NOMO-1 treated with DMSO at 0.1 percent for 48 hours (cell line): ENCODE measurements around the gene SRR.
A peak's percentile ranks its signal among the peaks of the same experiment; 100 is the strongest.
"Not testable (repeated sequence)": the region's sequence is repeated elsewhere in the genome, so short reads cannot be mapped to it uniquely, and the experiment has no call there.

ENCODE experiments used
- DNase-seq: peaks from one replicate; lab custom pipeline; 2025; ENCODE audit not compliant: unreplicated experiment; lab: John Stamatoyannopoulos, UW

SRR gene

DNA sequence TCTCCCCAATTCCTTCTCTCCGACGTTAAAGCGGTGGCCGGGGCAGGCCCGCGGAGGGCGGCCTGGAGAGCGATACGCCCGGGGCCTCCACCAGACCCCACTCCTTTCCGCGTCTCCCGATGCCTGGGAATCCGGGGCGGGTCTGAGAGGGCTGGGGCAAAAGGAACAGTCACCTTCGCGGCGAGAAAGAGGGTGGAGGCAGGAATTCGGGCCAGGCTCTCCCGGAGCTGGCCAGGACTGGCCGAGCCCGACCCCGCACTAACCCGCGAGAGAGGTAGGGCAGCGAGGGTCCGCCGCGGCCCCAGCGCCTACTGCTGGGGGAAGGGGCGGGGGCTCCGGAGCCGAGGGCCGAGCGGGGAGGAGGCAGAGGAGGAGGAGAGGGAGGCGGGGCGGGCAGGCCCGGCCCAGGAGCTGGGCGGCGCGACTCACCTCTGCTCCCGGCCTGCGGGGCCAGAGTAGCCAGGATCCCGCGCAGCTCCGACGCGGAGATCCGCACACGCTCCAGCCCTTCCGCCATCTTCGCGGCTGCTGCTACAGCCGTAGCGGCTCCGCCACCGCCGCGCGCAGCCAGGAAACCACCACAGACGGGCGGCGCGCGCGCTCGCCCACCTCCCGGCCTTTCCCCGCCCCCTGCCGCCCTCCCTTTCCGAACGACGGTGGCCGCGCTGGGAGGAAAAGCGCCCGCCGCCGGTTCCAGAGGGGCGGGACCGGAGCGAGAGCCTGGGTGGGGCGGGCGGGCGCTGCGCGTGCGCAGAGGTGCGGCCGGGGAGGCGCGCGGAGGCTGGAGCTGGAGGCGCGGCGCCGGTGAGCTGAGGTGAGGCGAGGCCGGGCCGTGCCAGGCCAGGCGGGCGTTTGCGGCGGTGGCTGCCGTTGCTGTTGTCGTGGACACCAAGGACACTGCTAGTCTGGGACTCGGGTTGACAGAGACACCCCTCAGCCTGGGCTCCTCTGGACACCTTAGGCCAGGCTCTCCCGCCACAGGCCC, at the start of gene SRR, which contains the start of gene SMG6:
Gene SRR, plus strand, starts transcription at position 747 of the 985 bp plus-strand sequence. CDS start 11,611 bp downstream, outside the sequence.
Gene SMG6, minus strand, starts transcription at position 582 of the 985 bp plus-strand sequence. Its CDS starts 65 bp downstream, at position 517.
- peak; percentile 82 for DNase-seq

DNA sequence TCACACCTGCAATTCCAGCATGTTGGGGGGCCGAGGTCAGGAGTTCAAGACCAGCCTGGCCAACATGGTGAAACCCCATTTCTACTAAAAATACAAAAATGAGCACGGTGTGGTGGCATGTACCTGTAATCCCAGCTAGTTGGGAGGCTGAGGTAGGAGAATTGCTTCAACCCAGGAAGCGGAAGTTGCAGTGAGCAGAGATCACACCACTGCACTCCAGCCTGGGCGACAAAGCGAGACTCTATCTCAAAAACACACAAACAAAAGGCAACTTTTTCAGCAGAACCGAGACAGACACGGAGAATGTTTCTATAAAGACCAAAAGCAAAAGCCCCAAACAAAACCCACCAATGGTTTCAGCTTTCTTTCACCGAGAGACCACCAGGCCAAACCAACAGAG, 44.9 kb upstream of the SRR start:
- not testable (repeated sequence) for DNase-seq

DNA sequence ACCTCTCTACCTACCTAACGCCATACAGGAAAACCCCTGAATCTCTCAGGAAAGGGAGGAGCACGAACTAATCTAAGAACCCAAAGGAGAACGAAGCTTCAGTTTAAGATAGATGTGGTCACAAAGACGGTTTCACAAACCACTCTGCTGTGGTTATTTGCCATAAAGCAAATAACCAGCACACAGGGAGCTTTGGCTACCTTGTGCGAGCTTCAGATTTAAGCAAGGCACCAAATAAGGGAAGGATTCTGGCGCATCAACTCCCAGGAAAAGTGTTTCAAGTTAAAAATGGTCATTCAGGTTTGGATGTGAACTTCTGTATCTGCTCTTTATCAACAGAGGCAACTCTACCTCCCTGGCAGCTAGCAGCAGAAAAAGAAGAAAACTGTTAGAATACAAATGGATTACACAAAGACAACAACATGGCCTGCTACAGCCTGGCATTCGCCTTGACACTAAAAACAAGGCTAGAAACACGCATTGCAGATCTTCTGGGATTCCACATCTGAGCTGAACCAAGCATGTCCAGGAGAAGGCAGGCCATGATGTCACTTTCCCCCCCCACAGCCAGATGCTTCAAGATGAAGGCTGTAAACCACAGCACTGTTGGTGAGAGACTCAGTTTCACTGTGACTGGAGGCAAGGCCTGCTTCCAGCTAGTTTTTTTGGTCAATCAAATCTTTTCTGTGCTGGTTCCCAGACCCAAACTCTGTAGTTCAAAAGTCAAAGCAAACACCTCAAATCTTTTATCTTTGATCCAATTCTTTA, 43.8 kb upstream of the SRR start:
- no peak for DNase-seq

DNA sequence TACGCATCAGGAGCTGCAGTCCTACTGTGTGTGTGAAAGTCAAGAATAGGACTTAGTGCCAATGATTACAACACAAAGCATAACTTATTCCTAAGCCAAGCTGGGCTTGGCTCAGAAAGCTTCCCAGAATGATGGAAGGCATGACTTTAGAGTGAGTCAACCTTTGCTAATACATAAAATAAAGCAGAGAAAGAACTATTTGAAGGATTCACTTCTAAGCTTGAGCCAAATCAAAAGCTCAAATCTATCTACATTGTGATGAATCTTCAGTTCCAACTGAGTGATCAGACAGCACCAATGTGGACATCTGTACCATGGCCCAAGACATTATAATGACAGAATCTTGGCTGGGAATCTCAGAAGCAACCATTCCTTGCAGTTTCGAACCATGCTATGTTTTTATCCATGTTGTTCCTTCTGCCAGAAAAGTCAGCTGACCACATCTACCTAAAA, 41.6 kb upstream of the SRR start:
- DNase-seq: no peak

GRCh38 chr17:2263183-2264066, 40.3 kb upstream of the SRR start:
- no peak for DNase-seq

- no peak for DNase-seq
These were observed 39.5 kb upstream of the SRR start for GRCh38 chr17:2264067-2264860.

DNA sequence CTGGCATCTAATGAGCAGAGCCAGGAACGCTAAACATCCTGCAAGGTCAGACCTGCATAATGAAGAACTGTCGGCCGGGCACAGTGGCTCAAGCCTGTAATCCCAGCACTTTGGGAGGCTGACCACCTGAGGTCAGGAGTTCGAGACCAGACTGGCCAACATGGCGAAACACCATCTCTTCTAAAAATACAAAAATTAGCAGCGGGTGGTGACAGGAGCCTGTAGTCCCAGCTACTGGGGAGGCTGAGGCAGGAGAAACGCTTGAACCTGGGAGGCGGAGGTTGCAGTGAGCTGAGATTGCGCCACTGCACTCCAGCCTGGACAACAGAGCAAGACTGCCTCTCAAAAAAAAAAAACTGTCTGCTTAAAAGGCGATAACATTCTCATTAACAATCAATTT, 38.6 kb upstream of the SRR start:
- not testable (repeated sequence) for DNase-seq

- no peak for DNase-seq
These were observed 37.5 kb upstream of the SRR start for GRCh38 chr17:2266045-2266864.

DNA sequence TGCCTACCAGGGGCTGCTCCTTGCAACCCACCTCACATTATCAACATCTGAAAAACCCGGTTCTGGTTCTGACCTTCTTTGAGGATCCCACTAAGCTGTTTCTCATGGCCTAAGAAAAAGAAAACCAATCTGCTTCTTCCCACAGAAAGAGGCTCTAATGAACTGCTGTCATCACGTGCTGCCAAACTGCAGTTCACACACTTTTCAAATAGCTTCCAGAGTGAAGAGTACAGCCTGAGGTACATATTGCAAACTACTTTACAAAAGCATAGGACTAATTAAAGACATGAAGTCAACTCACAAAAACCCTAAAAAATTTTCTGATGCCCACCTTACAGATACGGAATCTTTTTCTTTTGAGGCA, 36.9 kb upstream of the SRR start:
- DNase-seq: no peak

DNA sequence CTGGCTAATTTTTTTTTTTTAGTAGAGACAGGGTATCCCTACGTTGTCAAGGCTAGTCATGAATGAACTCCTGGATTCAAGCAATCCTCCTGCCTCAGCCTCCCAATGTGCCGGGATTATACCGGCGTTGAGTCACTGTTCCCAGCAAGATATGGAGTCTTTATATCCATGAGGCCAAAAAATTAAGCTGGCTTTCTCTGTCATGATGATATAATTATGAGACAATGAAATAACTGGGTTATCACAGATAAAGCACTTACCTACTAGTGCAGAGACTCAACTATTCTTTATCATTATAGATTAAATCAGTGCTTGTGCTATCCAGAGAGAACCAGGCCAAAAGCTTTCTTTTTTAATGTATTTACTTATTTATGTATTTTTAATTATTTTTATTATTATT, 36.4 kb upstream of the SRR start:
- DNase-seq: no peak

DNA sequence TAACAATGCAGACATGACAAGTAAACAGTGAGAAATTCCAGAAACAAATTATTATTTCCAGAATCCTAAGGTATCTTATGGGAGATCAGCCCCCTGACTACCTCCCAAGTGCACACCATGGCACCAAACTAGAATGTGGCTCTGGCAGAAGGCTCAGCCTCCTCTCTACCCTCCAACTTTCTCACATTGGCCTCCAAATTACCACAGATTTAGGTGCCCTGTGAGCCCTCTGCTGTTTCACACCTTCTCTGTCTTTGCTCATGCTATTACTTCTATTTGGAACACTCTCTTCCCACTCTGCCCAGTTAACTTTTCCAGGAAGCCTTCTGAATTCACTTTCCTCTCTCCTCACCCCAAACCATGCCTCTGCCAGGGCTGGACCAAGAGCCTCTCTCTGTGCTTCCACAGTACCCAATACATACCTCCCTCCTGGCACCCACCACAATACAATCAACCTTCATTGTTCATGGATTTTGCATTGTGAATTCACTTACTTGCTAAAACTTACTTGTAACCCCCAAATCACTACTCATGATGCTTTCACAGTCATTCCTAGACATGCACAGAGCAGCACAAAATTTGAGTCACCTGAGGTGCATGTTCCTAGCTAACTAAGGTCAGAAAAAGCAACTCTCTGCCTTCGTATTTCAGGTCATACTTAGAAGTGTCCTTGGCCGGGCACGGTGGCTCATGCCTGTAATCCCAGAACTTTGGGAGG, 31.6 kb upstream of the SRR start:
- DNase-seq: no peak

GRCh38 chr17:2274414-2274813, 29.3 kb upstream of the SRR start:
- no peak for DNase-seq

DNA sequence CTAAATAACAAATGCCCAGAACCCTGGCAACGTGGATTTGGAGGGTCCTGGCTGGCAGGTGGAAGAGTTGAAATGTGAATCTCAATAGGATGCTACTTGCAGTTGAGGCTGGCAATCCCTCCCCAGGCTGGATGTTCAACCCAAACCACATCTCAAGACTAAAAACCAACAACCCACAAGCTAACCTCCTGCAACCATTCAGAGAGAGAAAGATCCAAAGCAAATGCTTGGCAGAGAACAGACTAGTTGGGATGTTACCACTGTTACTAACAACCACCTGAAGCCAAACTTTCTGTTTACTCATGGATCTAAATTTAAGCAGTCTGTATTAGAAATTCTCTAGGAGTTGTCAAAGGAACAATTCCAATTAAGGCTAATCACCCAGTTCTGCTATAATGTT, 28.0 kb upstream of the SRR start:
- no peak for DNase-seq

DNA sequence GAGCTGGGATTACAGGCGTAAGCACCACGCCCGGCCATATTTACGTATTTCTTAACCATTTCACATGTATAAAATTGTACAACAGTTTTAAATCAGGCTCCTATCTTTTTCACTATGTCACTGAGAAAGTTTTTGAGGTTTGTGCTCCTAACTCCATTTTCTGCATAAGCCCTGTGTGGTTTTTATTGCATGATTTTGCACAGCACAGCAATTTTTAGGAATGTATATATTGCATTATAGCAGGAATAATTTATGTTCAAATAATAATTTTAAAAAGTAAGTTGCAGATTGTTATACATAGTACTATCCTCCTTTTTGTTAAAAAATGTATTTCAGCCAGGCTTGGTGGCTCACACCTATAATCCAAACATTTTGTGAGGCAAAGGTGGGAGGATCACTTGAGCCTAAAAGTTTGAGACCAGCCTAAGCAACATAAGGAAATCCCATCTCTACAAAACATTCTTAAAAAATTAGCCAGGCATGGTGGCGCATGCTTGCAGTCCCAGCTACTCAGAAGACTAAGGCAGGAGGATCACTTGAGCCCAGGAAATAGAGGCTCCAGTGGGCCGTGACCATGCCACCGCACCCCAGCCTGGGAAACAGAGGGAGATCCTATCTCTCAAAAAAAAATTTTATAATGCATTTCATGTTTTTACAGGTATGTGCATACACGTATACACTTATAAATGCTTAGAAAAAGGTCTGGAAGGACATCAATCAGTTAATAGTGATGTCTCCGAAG, 26.1 kb upstream of the SRR start:
- DNase-seq: no peak

DNA sequence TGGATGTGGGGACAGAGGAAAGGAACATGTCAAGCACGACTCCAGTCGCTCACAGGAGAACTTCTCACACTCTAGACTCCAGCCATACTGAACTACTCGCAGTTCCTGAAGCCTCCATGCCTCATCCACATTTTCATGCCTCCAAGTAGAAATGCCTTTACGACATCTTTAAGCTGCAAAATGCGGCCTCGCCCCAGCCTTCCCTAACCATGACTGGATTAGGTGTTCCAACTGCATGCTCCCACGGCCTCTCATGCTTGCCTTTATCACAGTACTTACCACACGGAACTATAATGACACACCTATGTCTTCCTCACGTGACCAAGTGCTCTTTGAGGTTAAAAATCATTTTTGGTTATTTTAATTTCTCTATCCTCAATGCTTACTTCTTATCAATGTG, 24.0 kb upstream of the SRR start:
- DNase-seq: no peak

DNA sequence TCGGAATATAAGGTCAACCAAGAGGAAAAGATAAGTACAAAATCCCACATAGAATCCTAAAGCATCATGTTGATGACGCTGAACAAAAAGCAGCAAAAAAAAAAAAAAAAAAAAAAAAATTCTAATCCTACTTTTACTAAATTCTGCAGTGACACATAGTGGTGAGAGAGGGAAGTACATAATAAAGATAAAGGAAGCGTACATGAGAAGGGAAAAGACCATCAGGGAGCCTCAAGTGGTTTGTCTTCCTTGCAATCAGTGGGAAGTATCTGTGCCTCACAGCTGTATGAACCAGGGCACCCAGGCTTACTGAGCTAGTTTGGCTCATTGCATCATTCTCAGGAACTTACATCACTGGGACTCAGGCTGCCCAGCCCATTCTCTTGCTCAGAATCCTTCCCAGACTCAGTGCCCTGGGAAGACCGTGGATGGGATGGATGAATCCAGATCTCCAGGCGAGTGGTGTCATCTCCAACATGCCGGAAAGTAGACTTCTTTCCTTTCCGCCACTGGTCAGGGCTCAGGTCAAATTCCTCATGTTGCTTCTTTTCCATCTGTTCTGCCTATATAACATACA, 21.4 kb upstream of the SRR start:
- DNase-seq: peak; percentile 63

DNA sequence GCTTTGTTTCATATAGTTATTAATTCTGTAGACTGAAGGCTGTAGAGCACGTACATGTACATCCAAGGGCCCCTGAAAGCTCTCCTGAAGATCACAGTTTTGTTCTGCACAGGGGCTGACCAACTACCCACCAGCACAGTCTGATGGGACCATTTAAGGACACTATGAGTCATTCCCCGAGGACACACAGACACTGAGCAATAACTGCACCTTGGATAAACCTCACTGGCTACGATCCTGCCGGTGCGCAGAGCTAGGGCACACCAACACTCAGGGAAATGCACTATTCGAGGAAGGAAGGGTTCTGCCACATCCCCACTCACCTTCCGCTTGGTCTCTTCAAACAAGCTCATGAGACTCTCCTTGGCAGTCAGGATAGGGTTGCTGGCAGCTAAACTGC, 20.4 kb upstream of the SRR start:
- no peak for DNase-seq
